H9 (cell line): Measurements from ENCODE around the gene PTGES2. TPM values are rescaled to one million over a fixed set of nuclear protein-coding genes. Genes with fewer than 3 reads are reported as not detected.

Source experiments
- DNase-seq: peaks from one replicate; pipeline ENCODE4 v3.0.0-alpha.2; 2017
- H2AFZ ChIP-seq: one replicate; pipeline ENCODE4 v1.6.1; 2013; ENCODE audit warnings: mild to moderate bottlenecking, low read length, control low read depth, moderate library complexity
- H2AK5ac ChIP-seq: 2 replicates; pipeline ENCODE4 v1.6.1; 2013; ENCODE audit warnings: low read length, control low read depth, mixed read lengths; ENCODE audit not compliant: insufficient read length
- H2BK120ac ChIP-seq: one replicate; pipeline ENCODE4 v1.6.1; 2013; ENCODE audit warnings: low read depth, mild to moderate bottlenecking, low read length, control low read depth, inconsistent platforms; ENCODE audit not compliant: poor library complexity, severe bottlenecking
- H2BK12ac ChIP-seq: 2 replicates; pipeline ENCODE4 v1.6.1; 2013; ENCODE audit warnings: low read length, control low read depth, mixed read lengths, low read depth; ENCODE audit not compliant: insufficient read length
- H2BK15ac ChIP-seq: 2 replicates; pipeline ENCODE4 v1.6.1; 2013; ENCODE audit warnings: low read depth, low read length, control low read depth
- H2BK20ac ChIP-seq: one replicate; pipeline ENCODE4 v1.6.1; 2013; ENCODE audit warnings: low read depth, mild to moderate bottlenecking, low read length, control low read depth, inconsistent platforms; ENCODE audit not compliant: poor library complexity, severe bottlenecking
- H2BK5ac ChIP-seq: 2 replicates; pipeline ENCODE4 v1.6.1; 2013; ENCODE audit warnings: low read length, control low read depth, mixed read lengths; ENCODE audit not compliant: insufficient read length
- H3K14ac ChIP-seq: 2 replicates; pipeline ENCODE4 v1.6.1; 2013; ENCODE audit warnings: low read length, control low read depth; ENCODE audit not compliant: insufficient read depth
- H3K18ac ChIP-seq: 2 replicates; pipeline ENCODE4 v1.6.1; 2013; ENCODE audit warnings: low read depth, mild to moderate bottlenecking, mixed read lengths, low read length, control low read depth; ENCODE audit not compliant: insufficient read length
- H3K23ac ChIP-seq: 2 replicates; pipeline ENCODE4 v1.6.1; 2013; ENCODE audit warnings: low read length, control low read depth, mixed read lengths, low read depth; ENCODE audit not compliant: insufficient read length
- H3K23me2 ChIP-seq: 2 replicates; pipeline ENCODE4 v1.6.1; 2013; ENCODE audit warnings: low read depth, mild to moderate bottlenecking, mixed read lengths, low read length, control low read depth; ENCODE audit not compliant: insufficient read length, poor library complexity, severe bottlenecking
- H3K27ac ChIP-seq: 2 replicates; pipeline ENCODE4 v1.5.1; 2013; ENCODE audit warnings: low read length, control low read depth, mixed read lengths, low read depth; ENCODE audit not compliant: insufficient read length
- H3K27me3 ChIP-seq: 2 replicates; pipeline ENCODE4 v1.6.1; 2013; ENCODE audit warnings: low read length, control low read depth, inconsistent platforms; ENCODE audit not compliant: insufficient read depth
- H3K4ac ChIP-seq: 2 replicates; pipeline ENCODE4 v1.6.1; 2013; ENCODE audit warnings: low read depth, mild to moderate bottlenecking, control low read depth, inconsistent platforms, low read length, moderate library complexity
- H3K4me1 ChIP-seq: 2 replicates; pipeline ENCODE4 v1.6.1; 2013; ENCODE audit warnings: low read length, control low read depth, inconsistent platforms; ENCODE audit not compliant: insufficient read depth
- H3K4me2 ChIP-seq: 2 replicates; pipeline ENCODE4 v1.6.1; 2013; ENCODE audit warnings: low read length, control low read depth, mixed read lengths; ENCODE audit not compliant: insufficient read length, insufficient read depth
- H3K56ac ChIP-seq: 2 replicates; pipeline ENCODE4 v1.6.1; 2013; ENCODE audit warnings: low read depth, mild to moderate bottlenecking, mixed read lengths, low read length, control low read depth; ENCODE audit not compliant: insufficient read length
- H3K79me1 ChIP-seq: 2 replicates; pipeline ENCODE4 v1.6.1; 2013; ENCODE audit warnings: low read depth, mild to moderate bottlenecking, moderate library complexity, low read length, control low read depth, inconsistent platforms; ENCODE audit not compliant: insufficient read depth, poor library complexity, severe bottlenecking
- H3K79me2 ChIP-seq: 2 replicates; pipeline ENCODE4 v1.6.1; 2013; ENCODE audit warnings: low read length, control low read depth, inconsistent platforms; ENCODE audit not compliant: insufficient read depth
- H3K9ac ChIP-seq: 2 replicates; pipeline ENCODE4 v1.6.1; 2013; ENCODE audit warnings: low read length, control low read depth, mixed read lengths; ENCODE audit not compliant: insufficient read length; ENCODE audit errors: extremely low read depth
- H3K9me3 ChIP-seq: one replicate; pipeline ENCODE4 v1.6.1; 2013; ENCODE audit warnings: low read depth, low read length, inconsistent platforms; ENCODE audit not compliant: control insufficient read depth
- H3T11ph ChIP-seq: one replicate; pipeline ENCODE4 v1.6.1; 2013; ENCODE audit warnings: mild to moderate bottlenecking, low read length, control low read depth, inconsistent platforms
- H4K20me1 ChIP-seq: one replicate; pipeline ENCODE4 v1.6.1; 2013; ENCODE audit not compliant: control insufficient read depth, insufficient read length, insufficient read depth
- H4K5ac ChIP-seq: 2 replicates; pipeline ENCODE4 v1.6.1; 2013; ENCODE audit warnings: low read depth, mild to moderate bottlenecking, mixed read lengths, low read length, control low read depth; ENCODE audit not compliant: insufficient read length
- H4K8ac ChIP-seq: replicated peaks from 2 replicates; pipeline ENCODE4 v1.6.1; 2013; ENCODE audit warnings: low read length, control low read depth, mixed read lengths, low read depth; ENCODE audit not compliant: insufficient read length
- H4K91ac ChIP-seq: 2 replicates; pipeline ENCODE4 v1.6.1; 2013; ENCODE audit warnings: low read depth, mild to moderate bottlenecking, moderate library complexity, mixed read lengths, low read length, control low read depth; ENCODE audit not compliant: insufficient read length
- H3K27ac Mint-ChIP-seq, 3 experiments: 2 replicates in 2 of 3; 3 replicates in 1 of 3; pipeline ENCODE4 v1.8.0; 2020 to 2021; ENCODE audit warnings: mixed read lengths in 3 of 3, mild to moderate bottlenecking in 1 of 3, moderate library complexity in 1 of 3
- H3K27me3 Mint-ChIP-seq: 2 replicates; pipeline ENCODE4 v1.8.0; 2021; ENCODE audit warnings: low read depth, mild to moderate bottlenecking, moderate library complexity, mixed read lengths
- H3K36me3 Mint-ChIP-seq, 3 experiments: 2 replicates in 2 of 3; 3 replicates in 1 of 3; pipeline ENCODE4 v1.8.0; 2020 to 2021; ENCODE audit warnings: low read depth in 3 of 3, mixed read lengths in 3 of 3; ENCODE audit not compliant: insufficient read depth in 1 of 3
- H3K4me1 Mint-ChIP-seq, 2 experiments: 2 replicates each; pipeline ENCODE4 v1.8.0; 2020; ENCODE audit warnings: mixed read lengths in 2 of 2
- H3K4me3 Mint-ChIP-seq, 2 experiments: 2 replicates in 1 of 2; 3 replicates in 1 of 2; pipeline ENCODE4 v1.8.0; 2020 to 2021; ENCODE audit warnings: mild to moderate bottlenecking in 2 of 2, mixed read lengths in 2 of 2, moderate library complexity in 1 of 2
- H3K9me3 Mint-ChIP-seq, 2 experiments: 2 replicates in 1 of 2; 3 replicates in 1 of 2; pipeline ENCODE4 v1.8.0; 2020; ENCODE audit warnings: mild to moderate bottlenecking in 2 of 2, mixed read lengths in 2 of 2, moderate library complexity in 1 of 2
- WGBS: extraction: QIAGEN DNeasy Blood & Tissue Kit; methylation state at CpG from one replicate; pipeline ENCODE4 v1.1.7; 2013; ENCODE audit warnings: missing lambda C conversion rate, low lambda C conversion rate, mixed read lengths; ENCODE audit not compliant: insufficient read length; ENCODE audit errors: extremely low coverage; 5-methylcytosine and 5-hydroxymethylcytosine counted together
- total RNA-seq: library from RNA; stranded (reverse); gene quantifications from 2 replicates; pipeline ENCODE4 v1.2.1, GENCODE V29; 2021
- TF ChIP-seq, protein P1 (sequence below): fragments of 200-600 bp; sonication (generic); conservative IDR thresholded peaks from 3 replicates; pipeline ENCODE4 v1.8.0; 2021; ENCODE audit warnings: antibody characterized with exemption, mild to moderate bottlenecking

The PTGES2 gene
- total RNA-seq, 1 experiment from 2014 or later = 63.9 TPM

DNA sequence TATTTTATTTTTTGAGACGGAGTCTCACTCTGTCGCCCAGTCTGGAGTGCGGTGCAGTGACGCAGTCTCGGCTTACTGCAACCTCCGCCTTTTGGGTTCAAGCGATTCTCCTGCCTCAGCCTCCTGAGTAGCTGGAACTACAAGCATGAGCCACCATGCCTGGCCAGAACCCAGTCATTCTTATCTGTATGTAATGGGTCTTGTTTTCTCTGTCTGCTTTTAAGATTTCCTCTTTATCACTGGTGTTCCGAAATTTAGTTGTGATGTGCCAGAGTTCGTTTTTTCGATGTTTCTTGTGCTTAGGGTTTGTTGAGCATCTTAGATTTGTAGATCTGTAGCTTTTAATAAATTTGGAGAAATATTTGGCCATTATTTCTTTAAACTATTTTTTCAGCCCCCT is 40.3 kb downstream of the PTGES2 start:
- no peaks in the 10 kb centered on the region for H3K23me2 ChIP-seq
- no peak overlapping the region for H4K8ac ChIP-seq
- H3T11ph ChIP-seq = no peak overlapping the region
- DNase-seq = no peak
- no peak overlapping the region for H2AFZ ChIP-seq
- Mint-ChIP-seq H3K4me3 (no peak overlapping the region), H3K9me3 (no peaks in the 10 kb centered on the region), H3K36me3 (peaks cover 0 to 5% (median 3%) of the 10 kb centered on the region in 3 experiments; a peak in 4 of 7 replicates), H3K27me3 (no peaks in the 10 kb centered on the region), H3K4me1 (peaks cover 15 to 24% of the 10 kb centered on the region in 2 experiments), H3K27ac (0 out of 7 replicates have a peak overlapping the region, but pooled peaks of 1 of the 3 experiments have one; percentile 19)
- no peak overlapping the region for H4K5ac ChIP-seq
- no peaks in the 10 kb centered on the region; the same call in 1 of the 2 replicates for H3K79me2 ChIP-seq
- TF ChIP-seq, protein P1, sequence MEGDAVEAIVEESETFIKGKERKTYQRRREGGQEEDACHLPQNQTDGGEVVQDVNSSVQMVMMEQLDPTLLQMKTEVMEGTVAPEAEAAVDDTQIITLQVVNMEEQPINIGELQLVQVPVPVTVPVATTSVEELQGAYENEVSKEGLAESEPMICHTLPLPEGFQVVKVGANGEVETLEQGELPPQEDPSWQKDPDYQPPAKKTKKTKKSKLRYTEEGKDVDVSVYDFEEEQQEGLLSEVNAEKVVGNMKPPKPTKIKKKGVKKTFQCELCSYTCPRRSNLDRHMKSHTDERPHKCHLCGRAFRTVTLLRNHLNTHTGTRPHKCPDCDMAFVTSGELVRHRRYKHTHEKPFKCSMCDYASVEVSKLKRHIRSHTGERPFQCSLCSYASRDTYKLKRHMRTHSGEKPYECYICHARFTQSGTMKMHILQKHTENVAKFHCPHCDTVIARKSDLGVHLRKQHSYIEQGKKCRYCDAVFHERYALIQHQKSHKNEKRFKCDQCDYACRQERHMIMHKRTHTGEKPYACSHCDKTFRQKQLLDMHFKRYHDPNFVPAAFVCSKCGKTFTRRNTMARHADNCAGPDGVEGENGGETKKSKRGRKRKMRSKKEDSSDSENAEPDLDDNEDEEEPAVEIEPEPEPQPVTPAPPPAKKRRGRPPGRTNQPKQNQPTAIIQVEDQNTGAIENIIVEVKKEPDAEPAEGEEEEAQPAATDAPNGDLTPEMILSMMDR = no peak
- H2BK5ac ChIP-seq = no peak overlapping the region
- no peak overlapping the region for H3K14ac ChIP-seq
- no peak overlapping the region for H2BK120ac ChIP-seq
- no peaks in the 10 kb centered on the region for H3K27me3 ChIP-seq
- no peak overlapping the region for H3K4me2 ChIP-seq
- H4K20me1 ChIP-seq = no peaks in the 10 kb centered on the region
- no peak overlapping the region for H3K23ac ChIP-seq
- no CpG with 5 or more reads among the region's 10 CpGs for WGBS
- H3K4me1 ChIP-seq = no peaks in the 10 kb centered on the region
- no peak overlapping the region for H3K27ac ChIP-seq
- no peaks in the 10 kb centered on the region for H3K9me3 ChIP-seq
- no peak overlapping the region for H3K9ac ChIP-seq
- H2BK15ac ChIP-seq = no peak overlapping the region
- H3K4ac ChIP-seq = no peak overlapping the region
- H4K91ac ChIP-seq = no peak overlapping the region
- H3K79me1 ChIP-seq = peaks cover 8% of the 10 kb centered on the region
- no peak overlapping the region for H2BK20ac ChIP-seq
- no peak overlapping the region for H2BK12ac ChIP-seq
- no peak overlapping the region for H3K56ac ChIP-seq
- no peak overlapping the region for H3K18ac ChIP-seq
- H2AK5ac ChIP-seq = no peak overlapping the region
